B cell (primary cell): ENCODE measurements around the gene TMEM106B. TPM values are rescaled to one million over a fixed set of nuclear protein-coding genes. Genes with fewer than 3 reads are reported as not detected.

Source experiments
- ATAC-seq: fragments of 200-7000 bp; cut with Tn5 transposase; one replicate; pipeline ENCODE4 v1.10.0; 2021; ENCODE audit warnings: low read depth, mild to moderate bottlenecking, moderate number of reproducible peaks, moderate library complexity
- CTCF ChIA-PET: fragments of 350-600 bp; sonication (Branson Sonifier 250); formaldehyde crosslinking; loops from one replicate; lab custom pipeline; 2021; ENCODE audit warnings: antibody characterized with exemption, inconsistent platforms; lab: Charles Lee
- POLR2A ChIA-PET: fragments of 350-600 bp; sonication (Branson Sonifier 250); formaldehyde crosslinking; loops from one replicate; lab custom pipeline; 2021; ENCODE audit warnings: antibody characterized with exemption; lab: Charles Lee
- DNase-seq: peaks from one replicate; pipeline ENCODE4 v3.0.0; 2013
- H2AFZ ChIP-seq: 2 replicates; pipeline ENCODE4 v1.6.1; 2012; ENCODE audit warnings: mild to moderate bottlenecking, low read depth, low read length; ENCODE audit not compliant: insufficient read depth, poor library complexity, severe bottlenecking
- H3K27ac ChIP-seq, 2 donors: 1 replicate in 1 of 2; 2 replicates in 1 of 2; pipeline ENCODE4 v1.5.1; 2012 to 2013; ENCODE audit warnings: low read length in 2 of 2, mild to moderate bottlenecking in 2 of 2, moderate library complexity in 1 of 2
- H3K27me3 ChIP-seq, 4 experiments: fragments of 200-600 bp in 1 of 4; sonication (generic) in 1 of 4; replicated peaks in 1 of 4; 1 replicate in 2 of 4; 2 replicates in 2 of 4; pipeline versions ENCODE4 v1.6.1 to v1.7.0; 2013 to 2016; ENCODE audit warnings: low read length in 3 of 4, mild to moderate bottlenecking in 2 of 4, mixed read lengths in 1 of 4, moderate library complexity in 1 of 4; ENCODE audit not compliant: insufficient read depth in 4 of 4, control insufficient read depth in 3 of 4; ENCODE audit errors: control extremely low read depth in 1 of 4
- H3K36me3 ChIP-seq, 2 experiments: replicated peaks in 1 of 2; 1 replicate in 1 of 2; 2 replicates in 1 of 2; pipeline versions ENCODE4 v1.6.1 to v1.7.1; 2013; ENCODE audit warnings: low read length in 1 of 2; ENCODE audit not compliant: insufficient read depth in 2 of 2, control insufficient read depth in 1 of 2; ENCODE audit errors: control extremely low read depth in 1 of 2, extremely low read depth in 1 of 2
- H3K4me1 ChIP-seq, 2 donors: fragments of 200-600 bp in 1 of 2; sonication (generic) in 1 of 2; 1 replicate in 1 of 2; 2 replicates in 1 of 2; pipeline versions ENCODE4 v1.5.1 to v1.6.1; 2013 to 2017; ENCODE audit warnings: low read length in 2 of 2; ENCODE audit not compliant: control insufficient read depth in 2 of 2, insufficient read depth in 2 of 2
- H3K4me2 ChIP-seq: replicated peaks from 2 replicates; pipeline ENCODE3; 2012; ENCODE audit warnings: mild to moderate bottlenecking, low read depth, low read length; ENCODE audit not compliant: poor library complexity, severe bottlenecking
- H3K4me3 ChIP-seq, 5 experiments: fragments of 200-600 bp in 1 of 5; sonication (generic) in 1 of 5; 1 replicate in 3 of 5; 2 replicates in 2 of 5; pipeline versions ENCODE4 v1.5.1 to v1.7.0; 2011 to 2016; ENCODE audit warnings: low read length in 4 of 5, mild to moderate bottlenecking in 4 of 5, low read depth in 2 of 5, control low read depth in 1 of 5, moderate library complexity in 1 of 5; ENCODE audit not compliant: insufficient read depth in 1 of 5; ENCODE audit errors: control extremely low read depth in 1 of 5, extremely low read depth in 1 of 5
- H3K79me2 ChIP-seq: fragments of 200-600 bp; sonication (generic); one replicate; pipeline ENCODE4 v1.6.0; 2016; ENCODE audit warnings: low read length; ENCODE audit not compliant: control insufficient read depth, insufficient read depth
- H3K9ac ChIP-seq: fragments of 200-600 bp; sonication (generic); 2 replicates; pipeline ENCODE4 v1.6.1; 2017; ENCODE audit warnings: mild to moderate bottlenecking, low read length, moderate library complexity
- H3K9me3 ChIP-seq, 3 donors: one replicate each; pipeline versions ENCODE4 v1.6.1 to v1.7.1; 2013; ENCODE audit warnings: low read length in 2 of 3; ENCODE audit not compliant: control insufficient read depth in 2 of 3, insufficient read depth in 1 of 3; ENCODE audit errors: control extremely low read depth in 1 of 3
- H4K20me1 ChIP-seq: 2 replicates; pipeline ENCODE4 v1.6.0; 2012; ENCODE audit warnings: mild to moderate bottlenecking, low read length; ENCODE audit not compliant: insufficient read depth, control insufficient read depth, poor library complexity, severe bottlenecking
- H3K27ac Mint-ChIP-seq: one replicate; pipeline ENCODE4 v1.8.0; 2021; ENCODE audit warnings: mixed read lengths
- H3K27me3 Mint-ChIP-seq: one replicate; pipeline ENCODE4 v1.8.0; 2021; ENCODE audit warnings: mixed read lengths
- H3K4me1 Mint-ChIP-seq: one replicate; pipeline ENCODE4 v1.8.0; 2021; ENCODE audit warnings: mixed read lengths
- H3K4me3 Mint-ChIP-seq: one replicate; pipeline ENCODE4 v1.8.0; 2021; ENCODE audit warnings: mixed read lengths
- H3K9me3 Mint-ChIP-seq: one replicate; pipeline ENCODE4 v1.8.0; 2022; ENCODE audit warnings: mixed read lengths; ENCODE audit not compliant: insufficient read depth
- CTCF ChIP-seq: fragments of 200-600 bp; IDR thresholded peaks from one replicate; pipeline ENCODE4 v1.8.0; 2022; ENCODE audit warnings: antibody characterized with exemption, mild to moderate bottlenecking
- EZH2 ChIP-seq: IDR thresholded peaks from 2 replicates; pipeline ENCODE4 v1.6.1; 2012; ENCODE audit warnings: borderline replicate concordance, low read depth, mild to moderate bottlenecking, moderate library complexity, low read length; ENCODE audit not compliant: insufficient read depth, poor library complexity, severe bottlenecking
- WGBS: methylation state at CpG from one replicate; pipeline ENCODE4 v1.1.5; 2013; ENCODE audit warnings: missing lambda C conversion rate; ENCODE audit not compliant: insufficient coverage; 5-methylcytosine and 5-hydroxymethylcytosine counted together
- intact Hi-C: fragments of 100-400 bp; cut with micrococcal nuclease; formaldehyde crosslinking; loops from one replicate; pipeline ENCODE4 v1.10.0; 2022
- polyA plus RNA-seq: library from polyadenylated mRNA; depleted of rRNA; stranded (reverse); fragments of >200 nt; gene quantifications from 2 replicates; pipeline ENCODE4 v1.2.3, GENCODE V29; 2012
- total RNA-seq, 2 donors: library from RNA; stranded (reverse); fragments of 120-200 nt in 1 of 2; gene quantifications; 1 replicate in 1 of 2; 2 replicates in 1 of 2; pipeline versions ENCODE4 v1.2.3 to v1.2.4, GENCODE V29; 2013 to 2022

The TMEM106B gene
- total and polyA plus RNA-seq, 2 donors (not counting 1 experiment from before 2014, with no cell fraction given): 8.4 to 28.3 TPM

- Histone ChIP-seq H2AFZ (no peak overlapping the region), H3K4me2 (no peak overlapping the region), H3K27ac (no peak overlapping the region), H3K36me3 (no peaks in the 10 kb centered on the region), H3K4me3 (no peak overlapping the region), H3K4me1 (no peaks in the 10 kb centered on the region), H4K20me1 (no peaks in the 10 kb centered on the region), H3K79me2 (no peaks in the 10 kb centered on the region), H3K9me3 (no peaks in the 10 kb centered on the region), H3K9ac (no peak overlapping the region), H3K27me3 (peaks cover 0 to 5% (median 0%) of the 10 kb centered on the region in 4 experiments)
- H3K27ac Mint-ChIP-seq: no peak overlapping the region
- no peaks in the 10 kb centered on the region for H3K9me3 Mint-ChIP-seq
- no CpG with 5 or more reads among the region's 2 CpGs for WGBS
- peaks cover 24% of the 10 kb centered on the region for H3K27me3 Mint-ChIP-seq
- no peak for DNase-seq
- H3K4me1 Mint-ChIP-seq: no peaks in the 10 kb centered on the region
- ChIA-PET POLR2A (no interaction called here), CTCF (no interaction called here)
- ATAC-seq: no peak
- intact Hi-C loops: no loop called here
- H3K4me3 Mint-ChIP-seq: no peak overlapping the region
- TF ChIP-seq EZH2 (no peak), CTCF (no peak)
These were observed 14.7 kb upstream of the TMEM106B start for GRCh38 chr7:12196386-12196785.

GRCh38 chr7:12199363-12199762 is 11.7 kb upstream of the TMEM106B start:
- Histone ChIP-seq H3K79me2 (no peaks in the 10 kb centered on the region), H3K36me3 (no peaks in the 10 kb centered on the region), H3K27me3 (peaks cover 0 to 11% (median 0%) of the 10 kb centered on the region in 4 experiments), H3K27ac (no peak overlapping the region), H4K20me1 (no peaks in the 10 kb centered on the region), H3K4me2 (no peak overlapping the region), H2AFZ (no peak overlapping the region), H3K9me3 (no peaks in the 10 kb centered on the region), H3K4me1 (no peaks in the 10 kb centered on the region), H3K4me3 (no peak overlapping the region), H3K9ac (no peak overlapping the region)
- no peak for ATAC-seq
- no peak for TF ChIP-seq EZH2
- no peak for TF ChIP-seq CTCF
- Mint-ChIP-seq H3K27ac (no peak overlapping the region), H3K9me3 (no peaks in the 10 kb centered on the region), H3K4me3 (no peak overlapping the region), H3K27me3 (peaks cover 24% of the 10 kb centered on the region), H3K4me1 (no peaks in the 10 kb centered on the region)
- DNase-seq: no peak
- intact Hi-C loops: no loop called here
- ChIA-PET POLR2A (no interaction called here), CTCF (no interaction called here)
